ENCODE results near the gene IL13RA1.

- TF ChIP-seq CTCF (IDR thresholded peaks at IDR 0.05; ENCODE audit: low read length) (no peak), EZH2 (optimal IDR thresholded peaks at IDR 0.05; ENCODE audit: low read depth, low read length) (no peak), EZH2phosphoT487 (IDR thresholded peaks at IDR 0.05; ENCODE audit: low read length) (no peak)
Observed at GRCh38 chrX:118724365-118724764, 3.0 kb upstream of the IL13RA1 start.
